Panc1 (cell line): Measurements from ENCODE around the gene WLS.

Experiments
- POLR2AphosphoS5 ChIP-seq: IDR thresholded peaks from 2 replicates; pipeline ENCODE4 v1.6.1; 2012; ENCODE audit warnings: mild to moderate bottlenecking, low read depth, low read length, moderate library complexity
- TF ChIP-seq, protein P1 (sequence below): fragments of 450-650 bp; IDR thresholded peaks from 2 replicates; pipeline ENCODE4 v1.5.1; 2017; ENCODE audit warnings: mild to moderate bottlenecking
- TF ChIP-seq, protein P2 (sequence below), 2 experiments: IDR thresholded peaks; 2 replicates each; pipeline ENCODE4 v1.6.1; 2011 to 2012; ENCODE audit warnings: low read depth in 2 of 2, control low read depth in 1 of 2, low read length in 1 of 2, mild to moderate bottlenecking in 1 of 2, moderate library complexity in 1 of 2; ENCODE audit not compliant: insufficient read depth in 1 of 2

DNA sequence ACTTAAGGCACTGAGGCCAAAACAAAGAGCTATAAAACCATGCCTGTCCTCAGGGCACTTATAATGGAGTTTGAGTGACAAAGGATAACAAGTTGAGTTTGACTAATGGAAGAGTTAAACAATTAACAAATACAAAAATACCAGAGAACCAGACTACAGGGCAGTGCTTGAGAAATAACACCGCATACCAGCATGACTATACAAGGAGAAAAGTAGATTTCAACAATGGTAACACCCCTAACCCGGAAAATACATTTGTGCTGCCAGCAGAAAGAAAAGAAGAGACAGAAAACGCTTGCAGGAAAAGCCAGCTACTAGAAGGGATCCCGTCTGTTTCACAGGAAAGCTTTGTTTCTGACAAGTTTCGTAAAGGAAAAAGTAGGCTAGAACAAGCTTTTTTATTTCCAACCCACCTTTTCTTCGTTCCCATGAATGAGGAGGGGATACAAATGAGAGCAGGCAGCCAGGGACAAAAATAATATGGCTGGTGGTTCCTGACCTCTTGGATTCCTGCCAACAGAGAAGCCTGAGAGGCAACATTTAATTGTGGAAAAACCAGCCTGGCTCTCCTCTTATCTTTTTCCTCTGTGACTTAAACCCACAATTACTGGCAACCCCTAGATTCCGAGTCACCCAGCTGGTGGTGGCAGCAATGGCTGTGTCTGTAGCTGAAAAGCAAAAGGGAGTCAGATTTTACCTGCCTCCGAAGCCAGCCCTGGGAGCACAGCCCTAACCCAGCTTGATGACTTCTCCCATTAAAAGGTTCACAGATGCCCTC lies 56.5 kb downstream of the WLS start:
- TF ChIP-seq, protein P1, sequence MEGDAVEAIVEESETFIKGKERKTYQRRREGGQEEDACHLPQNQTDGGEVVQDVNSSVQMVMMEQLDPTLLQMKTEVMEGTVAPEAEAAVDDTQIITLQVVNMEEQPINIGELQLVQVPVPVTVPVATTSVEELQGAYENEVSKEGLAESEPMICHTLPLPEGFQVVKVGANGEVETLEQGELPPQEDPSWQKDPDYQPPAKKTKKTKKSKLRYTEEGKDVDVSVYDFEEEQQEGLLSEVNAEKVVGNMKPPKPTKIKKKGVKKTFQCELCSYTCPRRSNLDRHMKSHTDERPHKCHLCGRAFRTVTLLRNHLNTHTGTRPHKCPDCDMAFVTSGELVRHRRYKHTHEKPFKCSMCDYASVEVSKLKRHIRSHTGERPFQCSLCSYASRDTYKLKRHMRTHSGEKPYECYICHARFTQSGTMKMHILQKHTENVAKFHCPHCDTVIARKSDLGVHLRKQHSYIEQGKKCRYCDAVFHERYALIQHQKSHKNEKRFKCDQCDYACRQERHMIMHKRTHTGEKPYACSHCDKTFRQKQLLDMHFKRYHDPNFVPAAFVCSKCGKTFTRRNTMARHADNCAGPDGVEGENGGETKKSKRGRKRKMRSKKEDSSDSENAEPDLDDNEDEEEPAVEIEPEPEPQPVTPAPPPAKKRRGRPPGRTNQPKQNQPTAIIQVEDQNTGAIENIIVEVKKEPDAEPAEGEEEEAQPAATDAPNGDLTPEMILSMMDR = no peak
- no peak for TF ChIP-seq POLR2AphosphoS5
- TF ChIP-seq, protein P2, sequence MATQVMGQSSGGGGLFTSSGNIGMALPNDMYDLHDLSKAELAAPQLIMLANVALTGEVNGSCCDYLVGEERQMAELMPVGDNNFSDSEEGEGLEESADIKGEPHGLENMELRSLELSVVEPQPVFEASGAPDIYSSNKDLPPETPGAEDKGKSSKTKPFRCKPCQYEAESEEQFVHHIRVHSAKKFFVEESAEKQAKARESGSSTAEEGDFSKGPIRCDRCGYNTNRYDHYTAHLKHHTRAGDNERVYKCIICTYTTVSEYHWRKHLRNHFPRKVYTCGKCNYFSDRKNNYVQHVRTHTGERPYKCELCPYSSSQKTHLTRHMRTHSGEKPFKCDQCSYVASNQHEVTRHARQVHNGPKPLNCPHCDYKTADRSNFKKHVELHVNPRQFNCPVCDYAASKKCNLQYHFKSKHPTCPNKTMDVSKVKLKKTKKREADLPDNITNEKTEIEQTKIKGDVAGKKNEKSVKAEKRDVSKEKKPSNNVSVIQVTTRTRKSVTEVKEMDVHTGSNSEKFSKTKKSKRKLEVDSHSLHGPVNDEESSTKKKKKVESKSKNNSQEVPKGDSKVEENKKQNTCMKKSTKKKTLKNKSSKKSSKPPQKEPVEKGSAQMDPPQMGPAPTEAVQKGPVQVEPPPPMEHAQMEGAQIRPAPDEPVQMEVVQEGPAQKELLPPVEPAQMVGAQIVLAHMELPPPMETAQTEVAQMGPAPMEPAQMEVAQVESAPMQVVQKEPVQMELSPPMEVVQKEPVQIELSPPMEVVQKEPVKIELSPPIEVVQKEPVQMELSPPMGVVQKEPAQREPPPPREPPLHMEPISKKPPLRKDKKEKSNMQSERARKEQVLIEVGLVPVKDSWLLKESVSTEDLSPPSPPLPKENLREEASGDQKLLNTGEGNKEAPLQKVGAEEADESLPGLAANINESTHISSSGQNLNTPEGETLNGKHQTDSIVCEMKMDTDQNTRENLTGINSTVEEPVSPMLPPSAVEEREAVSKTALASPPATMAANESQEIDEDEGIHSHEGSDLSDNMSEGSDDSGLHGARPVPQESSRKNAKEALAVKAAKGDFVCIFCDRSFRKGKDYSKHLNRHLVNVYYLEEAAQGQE (IDR thresholded peaks at IDR 0.05; ENCODE audit: insufficient read depth in 1 of 2, low read depth in 2 of 2, low read length in 1 of 2) = no peak
